ENCODE data around the gene IFI6.
"Not testable (repeated sequence)": the region's sequence is repeated elsewhere in the genome, so short reads cannot be mapped to it uniquely, and the experiment has no call there.

Gene IFI6

DNA sequence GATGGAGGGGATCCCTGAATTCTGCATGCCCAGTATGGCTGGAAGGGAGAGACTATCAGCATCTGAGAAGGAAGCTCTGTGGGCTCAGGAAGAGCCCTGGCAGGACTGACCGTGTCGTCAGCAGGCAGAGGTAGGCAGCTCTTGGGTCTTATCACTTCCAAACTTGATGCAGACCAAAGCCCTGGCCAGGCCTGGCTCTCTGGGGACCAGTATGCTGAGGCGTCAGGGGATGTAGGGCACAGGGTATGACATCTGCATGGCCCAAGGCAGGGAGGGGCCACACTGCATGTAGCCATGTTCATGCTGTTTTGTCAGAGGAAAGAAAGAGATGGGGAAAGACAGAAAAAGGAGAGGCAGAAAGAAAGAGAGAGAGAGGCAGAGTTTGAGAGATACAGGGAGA is 43.3 kb downstream of the IFI6 start:
- Histone ChIP-seq H3K27me3 (ENCODE audit: control insufficient read depth, insufficient read depth, low read length, poor library complexity, severe bottlenecking) (peaks cover 15% of the 10 kb centered on the region), H3K36me3 (ENCODE audit: control insufficient read depth, insufficient read depth, low read length) (no peaks in the 10 kb centered on the region), H3K4me1 (ENCODE audit: control insufficient read depth, insufficient read depth, low read length) (peaks cover 4% of the 10 kb centered on the region), H3K4me3 (ENCODE audit: insufficient read depth, low read depth, low read length) (no peak overlapping the region), H3K9me3 (ENCODE audit: control insufficient read depth, low read length) (no peaks in the 10 kb centered on the region), H3K27ac (ENCODE audit: insufficient read depth, low read depth, low read length, poor library complexity, severe bottlenecking) (no peak overlapping the region)
- 61 to 66% methylated on average over 3 of the region's 3 CpGs for WGBS, 2 experiments

DNA sequence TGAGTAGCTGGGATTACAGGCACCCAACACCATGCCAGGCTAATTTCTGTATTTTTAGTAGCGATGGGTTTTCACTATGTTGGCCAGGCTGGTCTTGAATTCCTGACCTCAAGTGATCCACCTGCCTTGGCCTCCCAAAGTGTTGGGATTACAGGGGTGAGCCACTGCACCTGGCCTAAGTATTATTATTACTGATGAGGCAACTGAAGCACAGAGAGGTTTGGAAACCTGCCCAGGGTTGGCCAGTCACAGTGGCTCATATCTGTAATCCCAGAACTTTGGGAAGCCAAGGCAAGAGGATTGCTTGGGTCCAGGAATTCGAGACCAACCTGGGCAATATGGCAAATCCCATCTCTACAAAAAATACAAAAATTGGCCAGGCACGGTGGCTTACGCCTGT is 44.3 kb downstream of the IFI6 start:
- H3K36me3 ChIP-seq (ENCODE audit: control insufficient read depth, insufficient read depth, low read length); H3K27me3 ChIP-seq (ENCODE audit: control insufficient read depth, insufficient read depth, low read length, poor library complexity, severe bottlenecking); H3K9me3 ChIP-seq (ENCODE audit: control insufficient read depth, low read length); H3K4me3 ChIP-seq (ENCODE audit: insufficient read depth, low read depth, low read length); H3K27ac ChIP-seq (ENCODE audit: insufficient read depth, low read depth, low read length, poor library complexity, severe bottlenecking); H3K4me1 ChIP-seq (ENCODE audit: control insufficient read depth, insufficient read depth, low read length): not testable (repeated sequence)
- 92 to 94% methylated on average over 4 of the region's 4 CpGs for WGBS, 2 experiments

GRCh38 chr1:27627061-27627460 is 44.9 kb downstream of the IFI6 start:
- no peaks in the 10 kb centered on the region for H3K9me3 ChIP-seq (ENCODE audit: control insufficient read depth, low read length)
- 93 to 97% methylated on average over 5 of the region's 5 CpGs for WGBS, 2 experiments
- no peaks in the 10 kb centered on the region for H3K27me3 ChIP-seq (ENCODE audit: control insufficient read depth, insufficient read depth, low read length, poor library complexity, severe bottlenecking)
- no peak overlapping the region for H3K27ac ChIP-seq (ENCODE audit: insufficient read depth, low read depth, low read length, poor library complexity, severe bottlenecking)
- no peaks in the 10 kb centered on the region for H3K36me3 ChIP-seq (ENCODE audit: control insufficient read depth, insufficient read depth, low read length)
- no peak overlapping the region for H3K4me3 ChIP-seq (ENCODE audit: insufficient read depth, low read depth, low read length)
- peaks cover 4% of the 10 kb centered on the region for H3K4me1 ChIP-seq (ENCODE audit: control insufficient read depth, insufficient read depth, low read length)

- Histone ChIP-seq H3K4me3 (ENCODE audit: insufficient read depth, low read depth, low read length) (no peak overlapping the region), H3K4me1 (ENCODE audit: control insufficient read depth, insufficient read depth, low read length) (peaks cover 4% of the 10 kb centered on the region), H3K36me3 (ENCODE audit: control insufficient read depth, insufficient read depth, low read length) (no peaks in the 10 kb centered on the region), H3K27me3 (ENCODE audit: control insufficient read depth, insufficient read depth, low read length, poor library complexity, severe bottlenecking) (no peaks in the 10 kb centered on the region), H3K9me3 (ENCODE audit: control insufficient read depth, low read length) (no peaks in the 10 kb centered on the region), H3K27ac (ENCODE audit: insufficient read depth, low read depth, low read length, poor library complexity, severe bottlenecking) (no peak overlapping the region)
- WGBS, 2 experiments, result 91 to 92% methylated on average over 11 of the region's 11 CpGs
These were observed 45.7 kb downstream of the IFI6 start for GRCh38 chr1:27626031-27626935.

- no peaks in the 10 kb centered on the region for H3K9me3 ChIP-seq (ENCODE audit: control insufficient read depth, low read length)
- no peak overlapping the region for H3K27ac ChIP-seq (ENCODE audit: insufficient read depth, low read depth, low read length, poor library complexity, severe bottlenecking)
- no peaks in the 10 kb centered on the region for H3K36me3 ChIP-seq (ENCODE audit: control insufficient read depth, insufficient read depth, low read length)
- 73 to 75% methylated on average over 5 to 7 of the region's 7 CpGs for WGBS, 2 experiments
- H3K27me3 ChIP-seq (ENCODE audit: control insufficient read depth, insufficient read depth, low read length, poor library complexity, severe bottlenecking), result no peaks in the 10 kb centered on the region
- H3K4me3 ChIP-seq (ENCODE audit: insufficient read depth, low read depth, low read length), result no peak overlapping the region
- peaks cover 4% of the 10 kb centered on the region for H3K4me1 ChIP-seq (ENCODE audit: control insufficient read depth, insufficient read depth, low read length)
These were observed 47.4 kb downstream of the IFI6 start for GRCh38 chr1:27624467-27625178.

DNA sequence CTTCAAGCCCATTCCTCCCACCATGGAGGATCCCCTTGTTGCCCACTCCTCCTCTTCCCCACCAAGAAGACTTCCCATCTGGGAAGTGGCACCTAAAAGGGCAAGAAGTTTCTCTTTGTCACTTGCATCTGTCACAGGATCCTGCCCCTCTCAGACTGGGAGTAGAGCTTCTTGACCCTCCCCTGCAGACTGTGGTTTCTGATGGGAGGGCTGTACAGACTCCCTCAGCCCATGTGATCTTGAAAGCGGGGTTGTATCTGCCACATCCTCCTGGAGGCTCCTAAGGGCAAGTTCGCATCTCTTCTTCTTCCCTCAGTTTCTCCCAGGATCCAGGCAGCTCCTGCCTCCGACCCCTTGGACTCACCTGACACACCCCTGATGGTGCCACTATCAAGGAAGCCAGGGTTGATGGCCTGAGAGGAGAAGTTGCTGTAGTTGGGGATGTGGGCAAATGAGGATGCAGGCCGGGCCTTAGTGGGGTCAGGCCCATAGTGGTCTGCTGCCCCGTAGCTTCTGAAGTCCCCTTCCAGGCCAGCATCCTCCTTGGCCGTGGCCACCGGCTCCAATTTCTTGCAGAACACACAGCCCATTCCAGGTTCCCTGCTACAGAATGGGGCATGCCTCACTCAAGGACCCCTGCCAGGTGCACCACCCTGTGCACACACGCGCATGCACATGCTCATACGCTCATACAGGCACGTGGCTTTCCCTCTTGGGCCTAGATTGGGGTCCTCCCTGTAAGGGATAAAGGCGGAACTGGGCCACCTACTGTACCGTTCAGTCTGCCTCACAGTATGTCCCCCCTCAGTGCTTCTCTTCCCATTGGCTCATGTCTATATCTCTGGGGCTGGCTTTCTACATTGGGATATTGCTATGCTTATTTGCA is 48.4 kb downstream of the IFI6 start:
- Histone ChIP-seq H3K4me1 (ENCODE audit: control insufficient read depth, insufficient read depth, low read length) (peaks cover under 1% of the 10 kb centered on the region), H3K27me3 (ENCODE audit: control insufficient read depth, insufficient read depth, low read length, poor library complexity, severe bottlenecking) (no peaks in the 10 kb centered on the region), H3K9me3 (ENCODE audit: control insufficient read depth, low read length) (no peaks in the 10 kb centered on the region), H3K36me3 (ENCODE audit: control insufficient read depth, insufficient read depth, low read length) (no peaks in the 10 kb centered on the region), H3K4me3 (ENCODE audit: insufficient read depth, low read depth, low read length) (no peak overlapping the region), H3K27ac (ENCODE audit: insufficient read depth, low read depth, low read length, poor library complexity, severe bottlenecking) (no peak overlapping the region)
- WGBS, 2 experiments, result 89 to 90% methylated on average over 13 of the region's 13 CpGs

DNA sequence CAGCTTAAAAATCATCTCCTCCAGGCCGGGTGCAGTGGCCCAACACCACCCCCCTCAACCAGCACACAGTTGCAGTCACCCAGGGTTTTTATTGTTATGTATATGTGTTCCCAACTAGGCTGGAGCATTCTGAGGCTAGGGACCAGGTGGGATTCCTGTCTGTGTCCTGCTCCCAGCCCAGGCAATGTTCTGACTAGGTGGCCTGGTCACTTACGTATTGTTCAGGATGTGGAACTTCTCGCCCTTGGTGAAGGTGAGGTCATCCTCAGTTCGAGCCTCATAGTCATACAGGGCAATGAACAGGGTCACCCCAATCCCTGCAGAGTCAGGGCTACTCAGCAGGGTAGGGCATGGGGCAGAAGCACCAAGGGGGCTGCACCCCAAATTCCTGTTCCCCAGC is 49.2 kb downstream of the IFI6 start:
- no peak overlapping the region for H3K4me3 ChIP-seq (ENCODE audit: insufficient read depth, low read depth, low read length)
- H3K36me3 ChIP-seq (ENCODE audit: control insufficient read depth, insufficient read depth, low read length), result no peaks in the 10 kb centered on the region
- no peaks in the 10 kb centered on the region for H3K9me3 ChIP-seq (ENCODE audit: control insufficient read depth, low read length)
- no peak overlapping the region for H3K27ac ChIP-seq (ENCODE audit: insufficient read depth, low read depth, low read length, poor library complexity, severe bottlenecking)
- no peaks in the 10 kb centered on the region for H3K4me1 ChIP-seq (ENCODE audit: control insufficient read depth, insufficient read depth, low read length)
- H3K27me3 ChIP-seq (ENCODE audit: control insufficient read depth, insufficient read depth, low read length, poor library complexity, severe bottlenecking), result no peaks in the 10 kb centered on the region
- WGBS, 2 experiments, result 75 to 80% methylated on average over 4 of the region's 4 CpGs

DNA sequence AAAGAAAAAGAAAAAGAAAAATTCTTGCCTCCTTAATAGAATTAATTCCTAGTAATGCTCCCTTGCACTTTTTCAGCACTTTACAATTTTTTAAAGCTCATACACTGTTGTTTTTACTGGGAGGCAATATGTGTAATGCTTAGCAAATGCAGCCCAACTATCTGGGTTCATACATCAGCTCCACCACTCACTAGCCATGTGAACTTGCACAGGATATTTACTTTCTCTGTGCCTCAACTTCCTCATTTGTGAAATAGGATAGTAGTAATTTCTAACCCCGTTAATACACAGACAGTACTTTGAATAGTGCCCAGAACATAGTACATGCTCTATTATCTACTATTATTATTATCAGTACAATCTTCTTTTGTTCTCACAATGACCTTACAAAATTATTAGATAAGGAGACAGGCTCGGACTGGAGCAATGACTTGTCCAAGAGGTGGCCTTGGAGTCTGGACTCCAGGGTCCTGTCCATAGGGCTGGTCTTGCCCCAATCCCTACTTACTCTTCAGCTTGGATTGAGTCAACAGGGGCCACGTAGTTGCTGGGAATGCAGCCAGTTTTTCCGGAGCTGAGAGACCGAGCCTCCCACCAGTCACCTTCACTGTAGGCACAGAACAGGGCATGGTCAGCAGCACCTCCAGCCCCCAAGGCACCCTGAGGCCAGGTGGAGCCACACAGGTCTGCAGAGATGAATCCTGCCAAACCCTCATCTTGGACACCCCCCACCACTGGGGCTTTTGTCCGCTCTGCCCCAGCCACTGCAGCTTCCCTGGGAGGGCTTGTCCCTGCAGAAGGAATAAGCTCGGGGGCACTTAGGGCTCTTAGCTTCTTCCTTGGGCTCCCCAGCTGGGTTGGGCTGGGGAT is 50.7 kb downstream of the IFI6 start:
- no peaks in the 10 kb centered on the region for H3K36me3 ChIP-seq (ENCODE audit: control insufficient read depth, insufficient read depth, low read length)
- no peaks in the 10 kb centered on the region for H3K9me3 ChIP-seq (ENCODE audit: control insufficient read depth, low read length)
- WGBS, 2 experiments, result 73 to 79% methylated on average over 6 to 7 of the region's 7 CpGs
- H3K27ac ChIP-seq (ENCODE audit: insufficient read depth, low read depth, low read length, poor library complexity, severe bottlenecking), result no peak overlapping the region
- H3K27me3 ChIP-seq (ENCODE audit: control insufficient read depth, insufficient read depth, low read length, poor library complexity, severe bottlenecking), result no peaks in the 10 kb centered on the region
- no peak overlapping the region for H3K4me3 ChIP-seq (ENCODE audit: insufficient read depth, low read depth, low read length)
- H3K4me1 ChIP-seq (ENCODE audit: control insufficient read depth, insufficient read depth, low read length), result no peaks in the 10 kb centered on the region

- H3K27me3 ChIP-seq (ENCODE audit: control insufficient read depth, insufficient read depth, low read length, poor library complexity, severe bottlenecking); H3K27ac ChIP-seq (ENCODE audit: insufficient read depth, low read depth, low read length, poor library complexity, severe bottlenecking): not testable (repeated sequence)
These were observed 52.1 kb downstream of the IFI6 start for GRCh38 chr1:27619782-27620438.

More at GRCh38 chr1:27619782-27620438, 52.1 kb downstream of the IFI6 start:
- H3K36me3 ChIP-seq (ENCODE audit: control insufficient read depth, insufficient read depth, low read length); H3K9me3 ChIP-seq (ENCODE audit: control insufficient read depth, low read length); H3K4me1 ChIP-seq (ENCODE audit: control insufficient read depth, insufficient read depth, low read length); H3K4me3 ChIP-seq (ENCODE audit: insufficient read depth, low read depth, low read length): not testable (repeated sequence)
- 94 to 96% methylated on average over 7 of the region's 7 CpGs for WGBS, 2 experiments
